ENCODE results near the gene TRIM2. TPM values are rescaled to one million over a fixed set of nuclear protein-coding genes. Genes with fewer than 3 reads are reported as not detected.

The TRIM2 gene
- total RNA-seq, 4 donors from 2014 or later, result 10.9 to 45.4 (median 29.2) TPM

DNA sequence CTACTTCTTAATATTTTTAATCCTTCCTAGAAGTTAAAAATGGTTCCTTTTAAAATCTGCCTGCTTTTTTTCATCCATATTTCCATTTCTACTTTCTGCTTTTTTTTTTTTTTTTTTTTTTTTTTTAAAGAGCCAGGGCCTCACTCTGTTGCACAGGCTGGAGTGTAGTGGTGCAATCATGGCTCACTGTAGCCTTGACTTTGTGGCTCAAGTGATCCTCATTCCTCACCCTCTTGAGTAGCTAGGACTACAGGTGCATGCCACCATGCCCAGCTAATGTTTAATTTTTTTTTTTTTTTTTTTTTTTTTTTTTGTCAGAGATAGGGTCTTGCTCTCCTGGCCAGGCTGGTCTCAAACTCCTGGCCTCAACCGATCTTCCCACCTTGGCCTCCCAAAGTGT lies 179.9 kb downstream of the TRIM2 start:
- intact Hi-C loops (cut with DNase I; ENCODE audit: low total_unique reads), result no loop called here
- no peak overlapping the region for H3K4me3 ChIP-seq (ENCODE audit: low read depth, poor library complexity, severe bottlenecking)
- 100% methylated on average over 1 of the region's 1 CpG for WGBS, 2 donors
- TF ChIP-seq, protein P1, sequence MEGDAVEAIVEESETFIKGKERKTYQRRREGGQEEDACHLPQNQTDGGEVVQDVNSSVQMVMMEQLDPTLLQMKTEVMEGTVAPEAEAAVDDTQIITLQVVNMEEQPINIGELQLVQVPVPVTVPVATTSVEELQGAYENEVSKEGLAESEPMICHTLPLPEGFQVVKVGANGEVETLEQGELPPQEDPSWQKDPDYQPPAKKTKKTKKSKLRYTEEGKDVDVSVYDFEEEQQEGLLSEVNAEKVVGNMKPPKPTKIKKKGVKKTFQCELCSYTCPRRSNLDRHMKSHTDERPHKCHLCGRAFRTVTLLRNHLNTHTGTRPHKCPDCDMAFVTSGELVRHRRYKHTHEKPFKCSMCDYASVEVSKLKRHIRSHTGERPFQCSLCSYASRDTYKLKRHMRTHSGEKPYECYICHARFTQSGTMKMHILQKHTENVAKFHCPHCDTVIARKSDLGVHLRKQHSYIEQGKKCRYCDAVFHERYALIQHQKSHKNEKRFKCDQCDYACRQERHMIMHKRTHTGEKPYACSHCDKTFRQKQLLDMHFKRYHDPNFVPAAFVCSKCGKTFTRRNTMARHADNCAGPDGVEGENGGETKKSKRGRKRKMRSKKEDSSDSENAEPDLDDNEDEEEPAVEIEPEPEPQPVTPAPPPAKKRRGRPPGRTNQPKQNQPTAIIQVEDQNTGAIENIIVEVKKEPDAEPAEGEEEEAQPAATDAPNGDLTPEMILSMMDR (IDR thresholded peaks at IDR 0.05), result no peak
- TF ChIP-seq POLR2A (IDR thresholded peaks at IDR 0.05), result no peak
- no peak for DNase-seq (ENCODE audit: low spot score in 2 of 2)

DNA sequence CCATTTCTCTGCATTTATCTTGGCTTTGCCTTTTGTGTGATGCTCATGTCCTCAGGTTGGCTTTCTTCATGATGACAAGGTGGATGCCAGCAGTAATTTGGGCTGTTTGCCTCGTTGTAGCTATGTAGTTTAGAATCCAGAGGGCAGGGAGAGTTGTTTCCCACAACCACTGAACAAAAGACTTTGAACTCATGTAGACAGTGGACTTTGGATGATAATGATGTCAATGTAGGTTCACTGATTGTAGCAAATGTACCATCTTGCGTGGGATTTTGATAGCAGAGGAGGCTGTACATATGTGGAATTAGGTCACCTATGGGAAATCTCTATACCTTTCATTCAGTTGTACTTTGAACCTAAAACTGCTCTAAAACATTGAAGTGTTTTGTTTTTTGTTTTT lies 181.5 kb downstream of the TRIM2 start:
- WGBS, 2 donors, result 87% methylated on average over 2 of the region's 2 CpGs
- DNase-seq (ENCODE audit: low spot score in 2 of 2), result no peak
- no peak for TF ChIP-seq POLR2A (IDR thresholded peaks at IDR 0.05)
- TF ChIP-seq, protein P1 (IDR thresholded peaks at IDR 0.05), result no peak
- H3K4me3 ChIP-seq (ENCODE audit: low read depth, poor library complexity, severe bottlenecking), result no peak overlapping the region
- intact Hi-C loops (cut with DNase I; ENCODE audit: low total_unique reads), result no loop called here

DNA sequence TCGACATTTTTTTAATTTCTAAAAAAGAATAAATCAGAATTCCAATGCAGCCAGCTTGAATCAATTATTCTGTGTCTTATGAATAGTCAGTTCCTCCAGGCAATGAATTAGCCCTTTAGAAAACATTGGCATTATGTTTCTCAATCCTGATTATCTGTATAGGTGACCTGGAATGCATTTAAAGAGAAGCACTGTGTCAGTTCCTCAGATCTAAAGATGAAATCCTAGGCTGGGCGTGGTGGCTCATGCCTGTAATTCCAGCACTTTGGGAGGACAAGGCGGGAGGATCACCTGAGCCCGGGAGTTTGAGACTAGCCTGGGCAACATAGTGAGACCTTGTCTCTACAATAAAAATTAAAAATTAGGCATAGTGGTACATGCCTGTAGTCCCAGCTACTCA lies 183.7 kb downstream of the TRIM2 start:
- 67 to 69% methylated on average over 4 of the region's 4 CpGs for WGBS, 2 donors
- H3K4me3 ChIP-seq (ENCODE audit: low read depth, poor library complexity, severe bottlenecking), result no peak overlapping the region
- TF ChIP-seq POLR2A (IDR thresholded peaks at IDR 0.05), result no peak
- TF ChIP-seq, protein P1 (IDR thresholded peaks at IDR 0.05), result no peak
- DNase-seq (ENCODE audit: low spot score in 2 of 2), result no peak
- intact Hi-C loops (cut with DNase I; ENCODE audit: low total_unique reads), result no loop called here

Other genes starting within 250 kb of the TRIM2 start
- 1 to 10 TPM in 1 of 4 donors, under 1 TPM in 1, not detected in 2; 0.49 to 2.4 TPM for gene MND1, start 140.2 kb downstream of the TRIM2 start, total RNA-seq

Data from lower leg skin (tissue), 4 donors.